COR-L47 (cell line): ENCODE data around the gene KCNAB1.

Experiments used
- DNase-seq: peaks from one replicate; lab custom pipeline; 2025; lab: John Stamatoyannopoulos, UW

Gene KCNAB1

DNA sequence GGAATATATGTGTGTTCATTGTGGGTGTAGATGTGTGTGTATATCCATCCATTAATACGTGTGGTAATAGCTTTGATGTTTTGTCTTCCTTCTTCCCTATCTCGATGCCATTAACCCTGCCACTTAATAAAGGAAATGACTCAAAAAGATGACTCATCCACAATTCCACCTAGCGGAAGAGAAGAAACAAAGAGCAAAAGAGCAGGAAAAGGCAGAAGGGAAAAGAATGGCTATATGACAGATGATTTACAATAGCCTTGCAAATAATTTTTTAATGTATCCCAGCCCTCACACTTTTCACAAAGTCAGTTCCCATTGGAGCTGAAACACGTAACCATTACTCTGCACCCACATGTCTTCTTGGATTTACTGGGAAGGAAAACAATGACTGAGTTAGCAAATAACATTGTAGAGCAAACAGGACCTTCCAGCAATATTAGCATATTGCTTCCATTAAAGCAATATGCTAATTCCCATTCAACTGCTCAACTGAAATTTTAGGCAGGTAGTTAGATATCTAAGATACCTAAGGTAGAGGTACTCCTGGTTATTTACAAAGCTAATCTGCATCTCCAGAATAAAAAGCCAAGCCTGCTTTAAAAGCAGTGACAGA lies 197.2 kb downstream of the KCNAB1 start:
- no peak for DNase-seq

DNA sequence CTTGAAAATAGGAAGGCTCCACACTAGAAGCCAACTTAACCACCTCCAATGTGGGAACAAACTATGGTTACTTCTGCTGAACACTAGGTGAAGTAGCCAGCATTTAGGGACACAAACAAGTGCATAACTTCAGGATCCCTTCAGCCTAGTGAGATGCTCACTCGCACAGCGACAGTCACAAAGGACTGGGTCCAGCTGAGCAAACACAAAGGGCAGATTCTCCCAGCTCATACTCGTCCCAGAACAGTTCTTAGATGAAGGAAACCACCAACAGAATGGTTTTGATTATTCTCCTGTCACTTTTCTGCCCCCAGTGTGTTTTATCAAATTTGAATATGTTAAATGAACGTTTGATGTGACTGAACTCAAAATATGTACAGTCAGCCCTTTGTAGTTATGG lies 201.6 kb downstream of the KCNAB1 start:
- peak; percentile 52 for DNase-seq

- DNase-seq, result no peak
These were observed 203.1 kb downstream of the KCNAB1 start for GRCh38 chr3:156323466-156323865.

- DNase-seq, result no peak
These were observed 210.0 kb downstream of the KCNAB1 start for GRCh38 chr3:156330415-156330814.

GRCh38 chr3:156332304-156332703 lies 211.9 kb downstream of the KCNAB1 start:
- no peak for DNase-seq

DNA sequence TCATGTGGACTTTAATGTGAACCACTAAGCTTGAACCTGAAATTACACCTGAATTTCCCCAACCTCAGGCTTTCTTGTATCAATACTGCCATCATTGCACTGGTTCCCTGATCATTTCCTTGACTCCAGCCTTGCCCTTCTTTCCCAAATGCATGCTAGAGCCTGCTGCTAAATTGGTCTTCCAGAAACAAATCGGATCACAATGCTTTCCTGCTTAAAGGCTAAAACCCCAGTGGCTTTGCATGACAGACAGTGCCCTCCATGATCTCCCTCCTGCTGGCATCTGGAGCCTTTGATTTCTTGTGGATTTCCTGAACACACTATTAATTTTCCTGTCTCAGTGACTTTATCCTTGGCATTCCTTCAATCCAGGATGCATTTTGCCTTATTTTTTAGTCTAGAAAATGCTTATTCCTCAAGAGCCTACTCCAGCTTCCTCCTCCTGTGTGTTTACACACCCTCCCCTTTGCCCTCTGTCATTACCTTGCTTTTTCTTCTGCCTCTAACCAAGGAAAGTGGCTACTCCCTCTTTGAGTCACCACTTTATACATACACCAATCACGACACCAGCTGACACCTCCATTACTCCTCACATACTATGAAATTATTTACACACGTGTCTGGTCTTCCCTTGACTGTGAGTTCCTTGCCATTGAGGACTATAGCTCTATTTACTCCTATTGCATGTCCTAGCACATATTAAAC lies 214.6 kb downstream of the KCNAB1 start:
- DNase-seq, result no peak

DNA sequence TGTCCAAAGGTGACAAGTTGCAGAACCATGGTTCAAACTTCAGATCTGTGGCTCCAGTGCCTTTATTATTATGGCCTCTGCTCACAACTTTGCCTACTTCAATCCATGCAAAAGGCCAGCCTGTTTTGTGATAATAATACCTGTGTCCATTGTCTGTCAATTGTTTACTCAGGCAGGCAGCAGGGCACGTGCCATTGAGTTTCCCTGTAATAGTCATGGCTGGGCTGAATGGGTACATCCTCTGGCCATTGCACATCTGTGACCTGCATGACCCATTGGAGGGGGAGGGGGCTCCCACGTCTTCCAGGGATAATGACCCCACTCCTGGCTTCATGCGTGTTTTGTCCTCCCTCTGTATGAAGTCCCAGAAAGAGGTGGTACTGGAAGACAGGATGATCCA lies 219.1 kb downstream of the KCNAB1 start:
- DNase-seq, result no peak

- no peak for DNase-seq
These were observed 221.0 kb downstream of the KCNAB1 start for GRCh38 chr3:156341332-156341731.

- DNase-seq, result no peak
These were observed 221.5 kb downstream of the KCNAB1 start for GRCh38 chr3:156341831-156342416.

DNA sequence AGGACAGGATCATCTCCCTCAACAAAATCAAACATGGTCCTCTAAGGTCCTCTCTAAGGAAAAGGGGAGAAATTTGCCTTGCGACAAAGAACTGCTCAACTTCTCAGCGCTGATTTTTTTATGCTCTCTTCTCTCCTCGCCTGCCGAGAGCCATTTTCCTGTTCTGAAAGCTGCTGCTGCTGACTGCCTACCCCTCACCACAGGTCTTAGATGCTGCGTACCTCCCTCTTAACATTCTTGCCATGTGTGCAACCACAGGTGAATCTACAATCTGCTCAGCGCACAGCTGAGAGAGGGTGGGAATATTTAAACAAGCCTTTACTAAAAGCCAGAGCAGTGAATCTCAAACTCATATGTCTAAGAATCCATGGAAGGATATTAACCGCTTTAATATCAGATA lies 223.8 kb downstream of the KCNAB1 start:
- no peak for DNase-seq

DNA sequence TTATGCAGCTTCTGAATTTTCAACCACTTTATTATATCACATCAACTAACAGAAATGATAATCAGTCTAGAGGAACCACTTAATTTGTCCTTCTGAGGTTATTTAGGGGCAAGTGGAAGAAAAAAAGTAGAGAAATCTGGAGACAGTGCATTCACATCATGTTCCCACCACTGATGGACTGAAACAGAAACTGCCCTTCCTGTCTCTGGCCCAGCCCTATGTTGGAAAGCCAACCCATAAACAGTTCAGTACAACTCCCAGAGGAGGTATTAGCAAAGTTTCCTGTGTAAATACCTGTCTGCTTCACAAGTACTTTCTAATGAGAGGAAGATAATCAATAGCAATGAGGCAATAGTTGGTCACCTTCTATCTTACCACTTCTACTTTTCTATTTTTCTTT lies 228.7 kb downstream of the KCNAB1 start:
- DNase-seq, result no peak

- no peak for DNase-seq
These were observed 229.6 kb downstream of the KCNAB1 start for GRCh38 chr3:156349978-156350377.

DNA sequence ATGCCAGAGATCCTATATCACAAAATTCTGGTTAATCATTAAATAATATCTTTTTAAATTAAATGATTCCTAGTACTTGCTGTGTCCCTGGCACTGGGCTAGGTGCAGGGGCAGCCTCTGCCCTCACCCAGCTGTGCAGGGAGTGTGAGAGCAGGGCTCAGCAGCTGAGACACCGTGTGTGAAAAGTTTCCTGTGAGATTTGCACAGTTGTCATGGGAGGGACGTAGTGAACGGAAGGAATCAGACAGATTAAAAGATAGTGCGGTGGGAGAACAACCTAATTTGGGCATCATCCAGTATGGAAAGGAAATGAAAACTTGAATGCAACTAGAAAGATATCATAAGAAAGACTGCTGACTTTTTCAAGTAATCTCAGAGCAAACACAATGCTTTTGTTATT lies 230.4 kb downstream of the KCNAB1 start:
- DNase-seq, result no peak

DNA sequence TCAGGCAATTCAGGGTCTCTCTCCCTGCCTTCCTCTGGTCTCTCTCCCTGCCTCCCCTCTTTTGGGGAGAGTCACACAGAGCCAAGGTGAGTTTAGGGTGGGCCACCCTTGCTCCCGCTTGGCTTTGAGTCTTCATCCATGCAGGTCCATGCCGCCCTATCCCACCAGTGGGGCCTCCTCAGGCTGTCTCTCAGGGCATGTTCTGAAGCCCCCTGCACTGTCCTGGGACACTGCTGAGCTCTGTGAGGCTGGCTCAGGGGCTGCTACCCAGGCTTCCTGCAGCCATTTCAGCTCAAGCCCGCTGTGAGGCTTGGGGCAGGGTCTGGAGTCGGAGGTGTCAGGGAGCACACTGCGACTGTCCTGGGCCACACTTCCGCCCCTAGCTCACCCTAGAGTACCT lies 231.4 kb downstream of the KCNAB1 start:
- DNase-seq, result no peak

DNA sequence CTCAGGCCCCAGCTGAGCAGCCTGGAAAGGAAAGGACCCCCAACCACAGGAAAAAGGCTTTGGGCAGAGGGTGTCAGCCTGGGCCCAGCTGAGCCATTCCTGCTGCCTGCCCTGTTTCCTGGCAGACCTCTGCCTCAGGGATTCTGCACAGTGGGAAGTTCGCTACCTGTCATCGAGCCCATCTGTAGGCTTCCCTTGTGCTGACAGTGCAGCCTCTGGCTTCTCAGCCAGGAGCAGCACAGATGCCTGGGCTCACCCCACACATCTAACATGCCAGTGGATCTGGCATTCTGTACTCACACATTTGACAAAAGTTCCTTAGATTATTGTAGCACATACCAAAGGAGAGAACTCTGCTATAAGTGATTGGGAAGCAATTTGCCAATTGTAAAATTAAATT lies 232.3 kb downstream of the KCNAB1 start:
- no peak for DNase-seq

DNA sequence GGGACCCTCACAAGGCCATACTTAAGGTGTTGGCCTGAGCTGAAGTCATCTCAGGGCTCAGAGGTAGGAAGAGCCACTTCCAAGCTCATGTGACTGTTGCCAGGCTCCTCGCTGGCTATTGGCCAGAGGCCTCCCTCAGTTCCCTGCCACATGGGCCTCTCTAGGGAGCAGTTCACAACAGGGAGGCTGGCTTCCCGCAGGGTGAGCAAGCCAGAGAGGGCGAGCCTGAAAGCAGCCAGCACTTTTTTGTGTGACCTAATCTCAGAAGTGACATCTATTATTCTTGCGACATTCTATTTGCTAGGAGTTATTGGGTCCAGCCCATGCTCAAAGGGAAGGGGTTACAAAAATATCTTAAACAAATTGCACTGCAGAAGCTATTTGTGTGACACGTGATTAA lies 233.2 kb downstream of the KCNAB1 start:
- peak; percentile 25 for DNase-seq

DNA sequence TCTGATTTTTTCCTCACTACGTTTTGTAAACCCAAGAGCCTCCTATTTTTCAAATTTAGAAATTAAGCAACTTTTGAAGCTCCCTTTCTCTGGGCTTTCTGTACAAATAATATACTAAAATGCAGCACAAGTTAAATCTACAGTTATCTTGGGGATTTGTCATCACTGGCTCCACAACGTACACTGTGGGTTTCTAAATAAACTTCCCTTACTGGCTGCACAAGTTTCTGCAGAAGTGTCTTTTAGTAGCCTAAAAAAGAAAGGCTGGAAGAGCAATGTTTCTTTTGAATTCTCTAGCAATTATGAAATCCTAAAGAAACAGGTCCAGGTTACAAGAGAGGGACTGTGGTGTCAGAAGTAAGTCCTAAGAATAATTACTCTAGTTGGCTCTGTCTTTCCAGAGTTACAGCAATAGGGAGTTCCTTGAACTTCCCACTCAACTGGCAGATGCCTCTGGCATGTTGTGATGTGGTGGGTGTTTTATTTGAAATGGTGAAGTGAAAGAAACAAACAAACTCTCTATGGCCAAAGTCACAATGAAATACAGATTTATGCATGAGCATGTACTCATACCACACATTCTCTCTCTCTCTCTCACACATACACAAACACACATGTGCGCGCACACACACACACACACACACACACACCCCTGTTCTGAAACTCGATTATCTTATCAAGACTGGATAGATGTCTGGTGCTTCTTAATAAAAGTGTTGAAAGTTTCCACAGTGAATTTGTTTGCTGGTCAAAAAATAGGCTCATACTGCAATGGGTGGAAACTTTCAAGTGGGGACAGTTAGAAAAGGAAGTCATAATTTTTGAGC lies 236.4 kb downstream of the KCNAB1 start:
- no peak for DNase-seq

DNA sequence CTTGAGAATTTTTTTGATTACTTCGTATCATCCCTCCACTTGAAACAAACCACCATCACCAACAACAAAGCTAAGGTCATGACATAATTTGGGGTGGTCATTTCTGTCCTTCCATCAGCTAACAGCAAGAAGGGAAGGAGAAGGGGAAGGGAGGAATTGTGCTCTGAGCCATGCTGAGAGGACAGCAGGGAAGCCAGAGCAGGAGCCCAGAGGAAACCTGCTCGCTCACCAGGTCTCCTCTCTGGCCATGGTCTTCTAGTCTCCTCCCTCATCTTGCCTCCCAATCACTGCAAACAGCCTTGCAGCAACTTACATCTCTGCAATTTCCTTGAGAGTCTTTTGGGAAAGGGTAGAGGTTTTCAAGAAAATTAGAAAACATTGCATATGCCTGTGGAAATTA lies 237.9 kb downstream of the KCNAB1 start:
- no peak for DNase-seq

GRCh38 chr3:156359368-156359767 lies 239.0 kb downstream of the KCNAB1 start:
- no peak for DNase-seq

DNA sequence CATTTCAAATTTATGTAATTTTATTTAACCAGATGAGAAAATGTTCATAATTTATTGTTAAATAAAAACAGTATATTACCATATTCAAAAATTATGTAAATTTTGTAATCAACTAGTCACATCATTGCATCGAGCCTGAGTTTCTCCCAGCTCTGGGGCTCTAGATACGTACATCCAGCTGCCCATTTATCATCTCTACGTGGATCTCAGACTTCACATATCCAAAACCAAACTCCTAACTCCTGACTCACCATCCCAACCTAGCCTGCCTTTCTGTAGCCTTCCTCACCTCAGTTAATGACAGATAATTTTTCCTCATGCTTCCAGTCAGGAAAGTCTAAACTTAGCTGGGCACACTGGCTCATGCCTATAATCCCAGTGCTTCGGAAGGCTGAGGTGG lies 239.7 kb downstream of the KCNAB1 start:
- no peak for DNase-seq

DNA sequence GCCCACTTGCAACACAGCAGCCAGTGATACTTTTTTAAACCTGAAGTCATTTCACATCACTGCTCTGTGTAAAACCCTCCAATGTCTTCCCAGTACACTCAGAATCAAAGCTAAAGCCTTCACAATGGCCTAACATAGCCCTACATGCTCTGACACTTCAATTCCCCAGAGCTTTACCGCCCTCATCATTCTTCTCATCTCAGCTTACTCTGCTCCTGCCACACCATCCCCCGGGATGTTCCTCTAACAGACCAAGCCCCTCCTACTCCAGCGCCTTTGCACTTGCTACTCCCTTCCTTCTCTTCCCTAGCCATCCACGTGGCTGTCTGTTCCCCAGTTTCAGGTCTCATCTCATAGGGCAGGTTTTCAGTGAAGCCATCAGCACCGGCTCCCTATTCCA lies 240.6 kb downstream of the KCNAB1 start:
- DNase-seq, result no peak

DNA sequence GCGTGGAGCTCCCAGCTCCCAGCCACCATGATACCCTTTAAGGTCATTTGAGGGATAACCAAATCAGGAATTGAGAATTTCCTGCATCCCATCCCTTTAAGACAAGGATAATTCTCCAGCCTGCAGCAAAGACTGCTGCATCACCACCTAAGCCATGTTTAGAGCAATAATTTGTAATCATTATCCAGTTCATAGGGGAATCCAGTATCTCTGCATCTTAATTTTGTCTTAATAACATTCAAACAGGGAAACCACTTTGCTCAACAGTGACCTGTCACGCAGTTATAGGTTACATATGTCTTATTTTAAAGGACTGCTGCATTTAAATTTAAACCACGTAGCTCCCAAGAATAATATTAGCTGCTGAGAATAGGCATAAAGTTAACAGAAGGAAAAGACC lies 246.2 kb downstream of the KCNAB1 start:
- DNase-seq, result no peak

DNA sequence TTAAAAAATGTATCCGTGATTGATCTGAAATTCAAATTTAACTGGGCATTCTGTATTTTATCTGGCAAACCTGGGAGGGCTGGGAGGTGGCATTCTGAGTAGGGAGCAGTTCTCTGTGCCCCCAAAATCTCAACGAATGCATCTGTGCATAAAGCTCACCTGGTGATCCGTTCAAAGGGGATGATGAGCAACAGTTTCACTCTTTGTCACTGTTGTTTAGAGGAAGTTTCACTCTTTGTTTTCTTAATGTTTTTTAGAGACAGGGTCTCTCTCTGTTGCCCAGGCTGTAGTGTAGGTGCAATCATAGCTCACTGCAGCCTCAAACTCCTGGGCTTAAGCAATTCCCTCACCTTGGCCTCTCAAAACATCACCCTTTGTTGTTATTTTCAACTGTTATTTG lies 247.8 kb downstream of the KCNAB1 start:
- no peak for DNase-seq
